Neural progenitor cell (in vitro differentiated cells): ENCODE measurements around the gene LSP1. TPM values are rescaled to one million over a fixed set of nuclear protein-coding genes. Genes with fewer than 3 reads are reported as not detected.
A peak's percentile ranks its signal among the peaks of the same experiment; 100 is the strongest.
"Not testable (repeated sequence)": the region's sequence is repeated elsewhere in the genome, so short reads cannot be mapped to it uniquely, and the experiment has no call there.

Experiments
- DNase-seq: peaks from one replicate; pipeline ENCODE4 v3.0.0-alpha.2; 2016; ENCODE audit warnings: low spot score
- H2AFZ ChIP-seq: fragments of 200-600 bp; sonication (generic); replicated peaks from 2 replicates; pipeline ENCODE4 v1.6.1; 2016; ENCODE audit warnings: antibody characterized with exemption
- H3F3A ChIP-seq: fragments of 200-600 bp; sonication (generic); 2 replicates; pipeline ENCODE4 v1.6.1; 2016; ENCODE audit warnings: antibody characterized with exemption, low read depth
- H3K27ac ChIP-seq: fragments of 200-600 bp; sonication (generic); 2 replicates; pipeline ENCODE4 v1.5.1; 2016; ENCODE audit warnings: mild to moderate bottlenecking
- H3K27me3 ChIP-seq: fragments of 200-600 bp; sonication (generic); 2 replicates; pipeline ENCODE4 v1.6.1; 2016; ENCODE audit warnings: mild to moderate bottlenecking, moderate library complexity
- H3K36me3 ChIP-seq: fragments of 200-600 bp; sonication (generic); 2 replicates; pipeline ENCODE4 v1.5.1; 2016
- H3K4me1 ChIP-seq: fragments of 200-600 bp; sonication (generic); 2 replicates; pipeline ENCODE4 v1.6.1; 2016; ENCODE audit warnings: mixed run types
- H3K4me2 ChIP-seq: fragments of 200-600 bp; sonication (generic); 2 replicates; pipeline ENCODE4 v1.6.1; 2016
- H3K4me3 ChIP-seq: fragments of 200-600 bp; sonication (generic); 2 replicates; pipeline ENCODE4 v1.5.1; 2016
- H3K79me2 ChIP-seq: fragments of 200-600 bp; sonication (generic); 2 replicates; pipeline ENCODE4 v1.6.1; 2016; ENCODE audit warnings: low read depth
- H3K9ac ChIP-seq: fragments of 200-600 bp; sonication (generic); 2 replicates; pipeline ENCODE4 v1.6.1; 2016
- H3K9me3 ChIP-seq: fragments of 200-600 bp; sonication (generic); 2 replicates; pipeline ENCODE4 v1.5.1; 2016; ENCODE audit warnings: low read depth
- H4K20me1 ChIP-seq: fragments of 200-600 bp; sonication (generic); 2 replicates; pipeline ENCODE4 v1.6.1; 2016; ENCODE audit warnings: low read depth
- H3K27ac Mint-ChIP-seq: 3 replicates; pipeline ENCODE4 v1.8.0; 2021; ENCODE audit warnings: mixed read lengths
- H3K27me3 Mint-ChIP-seq: 2 replicates; pipeline ENCODE4 v1.8.0; 2022; ENCODE audit warnings: low read depth, mild to moderate bottlenecking, inconsistent platforms, moderate library complexity, mixed read lengths; ENCODE audit not compliant: insufficient read depth
- H3K36me3 Mint-ChIP-seq: 3 replicates; pipeline ENCODE4 v1.8.0; 2021; ENCODE audit warnings: mixed read lengths
- H3K4me1 Mint-ChIP-seq: 3 replicates; pipeline ENCODE4 v1.8.0; 2021; ENCODE audit warnings: mixed read lengths
- H3K4me3 Mint-ChIP-seq: 3 replicates; pipeline ENCODE4 v1.8.0; 2021; ENCODE audit warnings: mild to moderate bottlenecking, moderate library complexity, mixed read lengths
- H3K9me3 Mint-ChIP-seq: 3 replicates; pipeline ENCODE4 v1.8.0; 2020; ENCODE audit warnings: mixed read lengths
- EZH2 ChIP-seq: fragments of 200-600 bp; sonication (generic); IDR thresholded peaks from 2 replicates; pipeline ENCODE4 v1.6.1; 2017; ENCODE audit warnings: antibody characterized with exemption, mild to moderate bottlenecking, moderate library complexity
- EZH2phosphoT487 ChIP-seq: fragments of 200-600 bp; sonication (generic); IDR thresholded peaks from 2 replicates; pipeline ENCODE4 v1.6.1; 2017; ENCODE audit warnings: antibody characterized with exemption
- microRNA-seq: library from miRNA; unstranded; fragments of <30 nt; microRNA quantifications from one replicate; pipeline ENCODE4, GENCODE V29; 2016
- small RNA-seq: library from RNA; depleted of rRNA; stranded (forward); fragments of <200 nt; gene quantifications from one replicate; pipeline ENCODE3, GENCODE V24; 2015
- total RNA-seq: library from RNA; depleted of rRNA; stranded (reverse); fragments of >200 nt; gene quantifications from 2 replicates; pipeline ENCODE4 v1.2.3, GENCODE V29; 2015; ENCODE audit warnings: low replicate concordance
- TF ChIP-seq, protein P1 (sequence below): fragments of 200-600 bp; sonication (generic); IDR thresholded peaks from 2 replicates; pipeline ENCODE4 v1.5.1; 2017; ENCODE audit warnings: antibody characterized with exemption, mild to moderate bottlenecking

Gene LSP1
- total RNA-seq, 1 donor from 2014 or later = not detected

DNA sequence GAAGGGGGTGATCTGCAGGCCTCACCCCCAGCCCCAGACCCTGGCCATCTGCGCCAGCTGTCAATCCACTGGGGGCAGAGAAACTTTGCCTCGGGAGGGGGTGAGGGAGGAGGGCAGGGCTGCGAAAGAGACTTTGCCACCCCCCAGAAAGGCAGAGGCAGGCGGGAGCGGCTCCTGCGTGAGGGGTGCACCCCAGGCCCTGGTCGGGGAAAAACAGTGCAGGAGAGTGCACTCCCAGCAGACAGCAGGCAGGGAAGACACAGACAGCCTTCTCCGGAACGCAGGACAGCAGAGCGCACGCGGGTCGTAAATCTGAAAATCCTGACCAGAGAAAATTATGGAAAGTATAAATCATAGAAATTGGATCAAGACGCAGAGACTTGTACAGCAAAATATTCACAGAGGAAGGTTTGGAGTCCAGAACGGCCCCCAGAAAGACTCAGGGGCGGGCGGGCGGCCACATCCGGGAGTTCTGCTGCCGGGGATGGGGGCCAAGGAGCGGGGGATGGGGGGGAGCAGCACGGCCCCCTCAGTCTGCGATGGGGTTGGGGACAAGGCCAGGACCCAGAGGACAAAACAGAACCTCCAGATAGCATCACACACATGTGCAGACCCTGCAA, 86.2 kb downstream of the LSP1 start:
- Histone ChIP-seq H3K79me2 (no peaks in the 10 kb centered on the region), H3K4me3 (no peak overlapping the region), H3K4me1 (no peaks in the 10 kb centered on the region), H2AFZ (no peak overlapping the region), H3K9me3 (no peaks in the 10 kb centered on the region), H3K4me2 (no peak overlapping the region), H3F3A (peaks cover 6% of the 10 kb centered on the region), H3K9ac (no peak overlapping the region), H4K20me1 (no peaks in the 10 kb centered on the region), H3K36me3 (no peaks in the 10 kb centered on the region), H3K27me3 (no peaks in the 10 kb centered on the region), H3K27ac (no peak overlapping the region)
- no peak for DNase-seq
- H3K27ac Mint-ChIP-seq = no peak overlapping the region
- no peak overlapping the region for H3K4me3 Mint-ChIP-seq
- peaks cover 22% of the 10 kb centered on the region for H3K4me1 Mint-ChIP-seq
- no peaks in the 10 kb centered on the region for H3K9me3 Mint-ChIP-seq
- no peaks in the 10 kb centered on the region for H3K36me3 Mint-ChIP-seq
- TF ChIP-seq EZH2 (no peak), EZH2phosphoT487 (no peak)
- TF ChIP-seq, protein P1, sequence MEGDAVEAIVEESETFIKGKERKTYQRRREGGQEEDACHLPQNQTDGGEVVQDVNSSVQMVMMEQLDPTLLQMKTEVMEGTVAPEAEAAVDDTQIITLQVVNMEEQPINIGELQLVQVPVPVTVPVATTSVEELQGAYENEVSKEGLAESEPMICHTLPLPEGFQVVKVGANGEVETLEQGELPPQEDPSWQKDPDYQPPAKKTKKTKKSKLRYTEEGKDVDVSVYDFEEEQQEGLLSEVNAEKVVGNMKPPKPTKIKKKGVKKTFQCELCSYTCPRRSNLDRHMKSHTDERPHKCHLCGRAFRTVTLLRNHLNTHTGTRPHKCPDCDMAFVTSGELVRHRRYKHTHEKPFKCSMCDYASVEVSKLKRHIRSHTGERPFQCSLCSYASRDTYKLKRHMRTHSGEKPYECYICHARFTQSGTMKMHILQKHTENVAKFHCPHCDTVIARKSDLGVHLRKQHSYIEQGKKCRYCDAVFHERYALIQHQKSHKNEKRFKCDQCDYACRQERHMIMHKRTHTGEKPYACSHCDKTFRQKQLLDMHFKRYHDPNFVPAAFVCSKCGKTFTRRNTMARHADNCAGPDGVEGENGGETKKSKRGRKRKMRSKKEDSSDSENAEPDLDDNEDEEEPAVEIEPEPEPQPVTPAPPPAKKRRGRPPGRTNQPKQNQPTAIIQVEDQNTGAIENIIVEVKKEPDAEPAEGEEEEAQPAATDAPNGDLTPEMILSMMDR = no peak
- H3K27me3 Mint-ChIP-seq = peaks cover 14% of the 10 kb centered on the region

DNA sequence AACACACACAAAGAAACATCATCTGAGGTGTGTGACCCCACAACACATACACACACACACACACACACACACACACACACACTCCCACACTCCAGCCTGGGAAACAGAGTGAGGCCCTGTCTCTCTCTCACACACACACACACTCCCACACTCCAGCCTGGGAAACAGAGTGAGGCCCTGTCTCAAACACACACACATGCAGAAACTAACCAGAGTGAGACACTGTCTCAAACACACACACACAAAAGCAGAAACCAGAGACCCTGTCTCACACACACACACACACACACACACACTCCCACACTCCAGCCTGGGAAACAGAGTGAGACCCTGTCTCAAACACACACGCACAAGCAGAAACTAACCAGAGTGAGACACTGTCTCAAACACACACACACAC, 86.9 kb downstream of the LSP1 start:
- not testable (repeated sequence) for H3K27me3 ChIP-seq, H3K36me3 Mint-ChIP-seq, H2AFZ ChIP-seq, DNase-seq, H3K79me2 ChIP-seq, H3K9me3 Mint-ChIP-seq, H3K4me1 ChIP-seq, H3K27ac ChIP-seq, H3K9me3 ChIP-seq, H3F3A ChIP-seq, H3K4me3 ChIP-seq, H3K36me3 ChIP-seq, H3K4me2 ChIP-seq, H4K20me1 ChIP-seq, H3K9ac ChIP-seq
- H3K4me3 Mint-ChIP-seq = peak overlapping the region; percentile 52
- peaks cover 14% of the 10 kb centered on the region for H3K27me3 Mint-ChIP-seq
- peaks cover 22% of the 10 kb centered on the region for H3K4me1 Mint-ChIP-seq
- peak overlapping the region; percentile 92 for H3K27ac Mint-ChIP-seq

Small RNAs within 50 kb of the gene (microRNA-seq; reads per million reads assigned to microRNA genes)
- gene MIR4298 (not detected), gene MIR7847 (not detected)

Small RNAs within 50 kb of the gene (small RNA-seq; reads per million reads assigned to genes)
- gene AC051649.1 = not detected
- not detected for gene MIR4298

Other genes starting within 250 kb of the LSP1 start
- gene KRTAP5-3, start 244.6 kb upstream of the LSP1 start, total RNA-seq = not detected in 2 replicates
- not detected in 2 replicates for gene KRTAP5-4, start 230.9 kb upstream of the LSP1 start, total RNA-seq
- not detected in 2 replicates for gene KRTAP5-5, start 223.3 kb upstream of the LSP1 start, total RNA-seq
- gene KRTAP5-6, start 155.9 kb upstream of the LSP1 start, total RNA-seq = not detected in 2 replicates
- gene IFITM10, start 102.5 kb upstream of the LSP1 start, total RNA-seq = 0.34 TPM in 1 of 2 replicates, not detected in the other
- gene CTSD, start 89.2 kb upstream of the LSP1 start, total RNA-seq = 38.2 and 94.6 TPM in 2 replicates
- gene SYT8, start 18.1 kb upstream of the LSP1 start, total RNA-seq = not detected in 2 replicates
- 1.2 and 2.6 TPM in 2 replicates for gene TNNI2, start 14.1 kb upstream of the LSP1 start, total RNA-seq
- not detected in 2 replicates for gene PRR33, start 38.8 kb downstream of the LSP1 start, total RNA-seq
- 0.40 and 0.92 TPM in 2 replicates for gene TNNT3, start 66.6 kb downstream of the LSP1 start, total RNA-seq
- 43.2 and 82.1 TPM in 2 replicates for gene MRPL23, start 94.2 kb downstream of the LSP1 start, total RNA-seq
- gene H19, start 144.8 kb downstream of the LSP1 start, total RNA-seq = not detected in 2 replicates